Measurements from ENCODE around the gene CIBAR2. TPM values are rescaled to one million over a fixed set of nuclear protein-coding genes. Genes with fewer than 3 reads are reported as not detected.

The CIBAR2 gene
- total and polyA plus RNA-seq, 9 of the 15 experiments (the other 6 are each of a cell fraction or from before 2014, with no cell fraction given): not detected

DNA sequence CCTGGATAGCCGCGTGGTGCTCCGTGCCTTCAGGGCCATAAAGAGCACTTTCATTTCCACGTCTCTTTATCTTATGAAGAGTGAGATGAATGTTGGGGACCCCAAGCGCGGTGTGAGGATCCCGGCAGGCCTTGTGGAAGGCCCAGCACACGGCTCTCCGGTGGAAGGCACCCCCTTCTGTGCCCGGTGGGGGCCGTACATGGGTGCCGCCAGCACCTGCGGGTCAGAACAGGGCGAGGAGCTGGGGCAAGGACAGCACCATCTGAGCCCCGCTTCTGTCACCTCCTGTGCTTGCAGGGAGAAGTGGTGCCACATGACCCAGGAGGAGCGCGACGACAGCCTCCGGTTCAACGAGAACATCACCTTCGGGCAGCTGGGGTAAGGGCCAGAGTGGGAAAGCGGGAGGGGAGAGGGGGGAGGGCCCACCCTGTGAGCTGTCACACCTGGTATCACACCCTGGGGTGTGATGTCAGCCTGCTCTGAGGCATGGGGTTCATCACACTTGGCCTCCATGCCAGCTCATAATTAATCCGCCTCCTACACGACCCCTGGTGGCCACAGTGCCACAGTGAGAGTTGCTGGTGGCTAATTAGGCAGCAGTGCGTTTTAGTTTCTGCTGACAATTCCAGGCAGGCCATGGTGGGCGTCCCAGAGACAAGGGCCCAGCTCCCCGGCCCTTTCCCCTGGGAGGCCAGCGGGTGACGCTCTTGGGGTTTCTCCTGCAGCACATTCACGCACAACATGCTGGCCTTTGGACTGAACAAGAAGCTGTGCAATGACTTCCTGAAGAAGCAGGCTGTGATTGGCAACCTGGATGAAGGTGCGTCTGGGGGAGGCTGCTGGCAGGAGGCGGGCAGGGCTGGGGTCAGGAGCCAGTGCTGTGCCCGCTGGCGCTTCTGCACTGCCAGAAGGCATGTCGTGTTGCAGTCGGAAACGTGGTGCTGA is 25.7 kb downstream of the CIBAR2 start (continued):
- TF ChIP-seq CHD2 (IDR thresholded peaks at IDR 0.05; ENCODE audit: low read depth, low read length): no peak
- TF ChIP-seq ATF3 (IDR thresholded peaks at IDR 0.05): peak; percentile 22; the same call in 1 of the 2 replicates
- no peak for TF ChIP-seq ATF3 (CRISPR knock-in tag; conservative IDR thresholded peaks at IDR 0.05)
- TF ChIP-seq RBBP5 (IDR thresholded peaks at IDR 0.05; ENCODE audit: borderline replicate concordance, insufficient read depth, low read length, poor library complexity, severe bottlenecking): no peak
- peak; percentile 49; the same call in 1 of the 2 replicates for TF ChIP-seq TFAP4 (CRISPR knock-in tag; IDR thresholded peaks at IDR 0.05; ENCODE audit: borderline replicate concordance)
- no peak for TF ChIP-seq RBFOX2 (IDR thresholded peaks at IDR 0.05; ENCODE audit: low read depth, low read length)
- TF ChIP-seq SMC3 (conservative IDR thresholded peaks at IDR 0.05; ENCODE audit: insufficient read depth, low read depth, low read length): peak; percentile 94
- no peak for TF ChIP-seq CHD7 (IDR thresholded peaks at IDR 0.05; ENCODE audit: low read depth, low read length)
- peak; percentile 38; the same call in 1 of the 2 replicates for TF ChIP-seq ZBTB33 (CRISPR knock-in tag; IDR thresholded peaks at IDR 0.05)
- no peak for TF ChIP-seq ZNF133 (CRISPR knock-in tag; IDR thresholded peaks at IDR 0.05)

Data from K562 (cell line).